Peyer's patch (tissue), 4 donors: ENCODE results near the gene CPSF4.

ENCODE experiments used
- CTCF ChIP-seq, 6 experiments: fragments of 450-650 bp in 4 of 6; fragments of 200-600 bp in 2 of 6; sonication (generic) in 1 of 6; IDR thresholded peaks; one replicate each; pipeline ENCODE4 v1.5.1; 2017 to 2019; ENCODE audit warnings: antibody characterized with exemption in 6 of 6, mild to moderate bottlenecking in 3 of 6, moderate library complexity in 1 of 6
- POLR2A ChIP-seq, 2 donors: fragments of 450-650 bp; IDR thresholded peaks; one replicate each; pipeline ENCODE4 v1.5.1; 2017; ENCODE audit warnings: antibody characterized with exemption in 2 of 2, mild to moderate bottlenecking in 2 of 2, moderate library complexity in 2 of 2

DNA sequence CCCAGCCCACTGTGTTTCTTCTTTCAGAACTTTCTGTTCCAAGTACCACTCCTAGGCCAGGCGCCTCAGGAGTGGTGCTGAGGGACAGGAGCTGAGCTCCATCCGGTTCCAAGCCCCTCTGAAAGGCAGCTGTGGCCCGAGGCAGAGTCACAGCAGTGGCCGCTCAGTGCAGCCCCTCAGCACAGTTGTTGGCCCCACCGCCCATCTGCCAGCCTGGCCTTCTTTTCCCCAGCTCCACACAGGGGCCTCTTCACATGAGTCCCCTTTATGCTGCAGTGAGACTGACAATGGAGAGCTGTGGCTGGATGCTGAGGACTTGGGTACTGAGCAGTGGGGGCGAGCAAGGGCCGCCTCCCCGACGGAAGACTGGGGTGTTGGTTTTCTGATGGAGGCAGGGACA lies 20.5 kb upstream of the CPSF4 start:
- TF ChIP-seq CTCF (IDR thresholded peaks at IDR 0.05): no peak
- TF ChIP-seq POLR2A (IDR thresholded peaks at IDR 0.05): no peak
